ENCODE results near the gene ACSL6.

ACSL6 gene

GRCh38 chr5:132049093-132049492 is 37.6 kb upstream of the ACSL6 start:
- no peak for DNase-seq (ENCODE audit: low spot score)

GRCh38 chr5:132046880-132047299 is 35.4 kb upstream of the ACSL6 start:
- no peak for DNase-seq (ENCODE audit: low spot score)

GRCh38 chr5:132044207-132044606 is 32.7 kb upstream of the ACSL6 start:
- no peak for DNase-seq (ENCODE audit: low spot score)

GRCh38 chr5:132037353-132037752 is 25.9 kb upstream of the ACSL6 start:
- DNase-seq (ENCODE audit: low spot score) = no peak

- DNase-seq (ENCODE audit: low spot score) = no peak
These were observed 21.7 kb upstream of the ACSL6 start for GRCh38 chr5:132033122-132033521.

- DNase-seq (ENCODE audit: low spot score) = no peak
These were observed 20.7 kb upstream of the ACSL6 start for GRCh38 chr5:132032196-132032595.

GRCh38 chr5:132030610-132031009 is 19.2 kb upstream of the ACSL6 start:
- DNase-seq (ENCODE audit: low spot score) = no peak

GRCh38 chr5:132029609-132030330 is 18.3 kb upstream of the ACSL6 start:
- no peak for DNase-seq (ENCODE audit: low spot score)

- no peak for DNase-seq (ENCODE audit: low spot score)
These were observed 15.6 kb upstream of the ACSL6 start for GRCh38 chr5:132027027-132027426.

- DNase-seq (ENCODE audit: low spot score) = no peak
These were observed 15.1 kb upstream of the ACSL6 start for GRCh38 chr5:132026516-132027008.

- DNase-seq (ENCODE audit: low spot score) = no peak
These were observed 14.0 kb upstream of the ACSL6 start for GRCh38 chr5:132025403-132025971.

GRCh38 chr5:132024789-132025402 is 13.4 kb upstream of the ACSL6 start:
- no peak for DNase-seq (ENCODE audit: low spot score)

GRCh38 chr5:132024117-132024435 is 12.6 kb upstream of the ACSL6 start:
- DNase-seq (ENCODE audit: low spot score) = no peak

- no peak for DNase-seq (ENCODE audit: low spot score)
These were observed 12.0 kb upstream of the ACSL6 start for GRCh38 chr5:132023258-132024116.

- no peak for DNase-seq (ENCODE audit: low spot score)
These were observed 11.3 kb upstream of the ACSL6 start for GRCh38 chr5:132022737-132023136.

GRCh38 chr5:132021654-132022053 is 10.2 kb upstream of the ACSL6 start:
- no peak for DNase-seq (ENCODE audit: low spot score)

GRCh38 chr5:132020568-132021339 is 9.3 kb upstream of the ACSL6 start:
- DNase-seq (ENCODE audit: low spot score) = no peak

- DNase-seq (ENCODE audit: low spot score) = no peak
These were observed 8.5 kb upstream of the ACSL6 start for GRCh38 chr5:132019857-132020555.

GRCh38 chr5:132019337-132019736 is 7.9 kb upstream of the ACSL6 start:
- no peak for DNase-seq (ENCODE audit: low spot score)

GRCh38 chr5:132017738-132018625 is 6.5 kb upstream of the ACSL6 start:
- DNase-seq (ENCODE audit: low spot score) = no peak
